SW 1271 (cell line): ENCODE data around the gene MARK1.

Source experiments
- DNase-seq, 2 experiments: peaks; one replicate each; lab custom pipeline; 2025; lab: John Stamatoyannopoulos, UW

MARK1 gene

GRCh38 chr1:220711056-220711809 is 183.3 kb downstream of the MARK1 start:
- DNase-seq, result no peak
